ENCODE data around the gene BTF3L4.

GRCh38 chr1:52034050-52034384 is 22.1 kb upstream of the BTF3L4 start:
- no peak for TF ChIP-seq CTCF (IDR thresholded peaks at IDR 0.05)
- TF ChIP-seq POLR2AphosphoS5 (IDR thresholded peaks at IDR 0.05; ENCODE audit: low read depth, low read length) = no peak
- no peak for TF ChIP-seq REST (IDR thresholded peaks at IDR 0.05; ENCODE audit: insufficient read depth in 1 of 2, low read depth in 2 of 2, low read length in 1 of 2)
- TF ChIP-seq SIN3A (IDR thresholded peaks at IDR 0.05; ENCODE audit: borderline replicate concordance, insufficient read depth, low read depth, low read length) = no peak
- no peak for TF ChIP-seq TCF7L2 (IDR thresholded peaks at IDR 0.05; ENCODE audit: low read depth, low read length)
